ENCODE results near the gene OSBPL8.

GRCh38 chr12:76410371-76410770 lies 149.2 kb downstream of the OSBPL8 start:
- no peak for TF ChIP-seq CTCF (conservative IDR thresholded peaks at IDR 0.05; ENCODE audit: low read length)
- TF ChIP-seq EZH2phosphoT487 (IDR thresholded peaks at IDR 0.05; ENCODE audit: borderline replicate concordance, low read depth, low read length) = no peak
